ENCODE results near the gene DNAJB5.

Gene DNAJB5

DNA sequence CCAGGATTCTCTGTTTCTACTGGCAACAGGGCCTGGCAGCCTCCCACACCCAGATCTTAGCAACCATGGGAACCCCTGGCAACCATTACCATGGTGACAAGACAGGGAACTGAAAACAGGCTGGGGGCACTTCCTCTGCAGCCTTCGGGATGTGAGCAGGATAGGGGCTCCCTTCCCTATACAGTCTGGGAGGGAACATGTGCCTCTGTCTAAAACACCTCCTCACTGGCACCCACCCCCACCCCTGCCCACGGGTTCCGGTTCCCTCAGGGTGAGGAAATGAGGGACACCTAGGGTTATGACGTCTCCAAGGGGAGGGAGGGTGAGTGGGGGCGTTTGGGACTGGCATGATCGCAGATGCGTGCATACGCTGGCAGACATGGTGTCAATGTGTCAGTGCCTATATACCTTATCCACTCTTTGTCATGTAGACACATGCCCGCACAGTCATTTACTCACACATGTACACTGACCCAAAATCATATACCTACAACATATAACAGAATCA is 3.0 kb upstream of the DNAJB5 start:
- Histone ChIP-seq H3K9me3 (ENCODE audit: severe bottlenecking) (no peaks in the 10 kb centered on the region), H3K36me3 (peaks cover 3% of the 10 kb centered on the region; the same call in 1 of the 2 replicates), H3K27me3 (ENCODE audit: insufficient read depth, low read depth, severe bottlenecking) (no peaks in the 10 kb centered on the region), H3K27ac (no peak overlapping the region), H3K4me3 (ENCODE audit: low read depth, low read length) (no peak overlapping the region)
- TF ChIP-seq, protein P1, sequence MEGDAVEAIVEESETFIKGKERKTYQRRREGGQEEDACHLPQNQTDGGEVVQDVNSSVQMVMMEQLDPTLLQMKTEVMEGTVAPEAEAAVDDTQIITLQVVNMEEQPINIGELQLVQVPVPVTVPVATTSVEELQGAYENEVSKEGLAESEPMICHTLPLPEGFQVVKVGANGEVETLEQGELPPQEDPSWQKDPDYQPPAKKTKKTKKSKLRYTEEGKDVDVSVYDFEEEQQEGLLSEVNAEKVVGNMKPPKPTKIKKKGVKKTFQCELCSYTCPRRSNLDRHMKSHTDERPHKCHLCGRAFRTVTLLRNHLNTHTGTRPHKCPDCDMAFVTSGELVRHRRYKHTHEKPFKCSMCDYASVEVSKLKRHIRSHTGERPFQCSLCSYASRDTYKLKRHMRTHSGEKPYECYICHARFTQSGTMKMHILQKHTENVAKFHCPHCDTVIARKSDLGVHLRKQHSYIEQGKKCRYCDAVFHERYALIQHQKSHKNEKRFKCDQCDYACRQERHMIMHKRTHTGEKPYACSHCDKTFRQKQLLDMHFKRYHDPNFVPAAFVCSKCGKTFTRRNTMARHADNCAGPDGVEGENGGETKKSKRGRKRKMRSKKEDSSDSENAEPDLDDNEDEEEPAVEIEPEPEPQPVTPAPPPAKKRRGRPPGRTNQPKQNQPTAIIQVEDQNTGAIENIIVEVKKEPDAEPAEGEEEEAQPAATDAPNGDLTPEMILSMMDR (IDR thresholded peaks at IDR 0.05; ENCODE audit: low read depth, low read length): no peak
- no peak for DNase-seq

DNA sequence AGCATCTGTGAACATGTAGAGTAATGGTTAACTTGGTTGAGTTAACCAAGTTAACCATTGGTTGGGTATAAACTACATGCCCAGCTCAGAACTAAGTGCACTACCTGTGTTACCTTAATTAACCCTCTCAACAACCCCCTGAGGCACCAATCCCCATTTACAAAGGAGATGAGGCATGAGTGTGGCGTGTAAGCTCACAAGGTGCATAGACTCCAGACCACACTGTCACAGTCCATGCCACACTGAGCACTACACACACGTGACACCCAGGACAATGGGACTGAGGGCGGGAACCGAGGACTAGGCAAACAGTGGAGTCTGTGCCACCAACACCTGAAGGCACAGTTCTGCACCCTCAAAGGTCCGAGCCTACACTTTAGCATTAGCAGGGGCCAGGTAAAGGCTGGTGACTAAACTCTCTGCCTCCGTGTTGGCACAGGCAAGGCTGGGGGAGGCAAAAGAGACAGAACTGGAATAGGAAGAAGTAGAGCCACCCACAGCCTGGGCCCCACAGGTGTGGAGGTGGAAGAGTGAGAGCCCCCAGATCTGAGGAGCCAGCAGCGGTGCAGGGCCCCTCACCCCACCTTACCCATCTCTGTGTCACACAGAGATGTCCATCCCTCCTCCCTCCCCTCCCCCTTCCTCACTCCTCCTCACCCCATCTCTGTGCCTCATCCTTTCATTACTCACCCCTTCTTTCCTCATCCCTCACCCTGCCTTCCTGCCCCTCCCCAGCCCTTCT is 2.2 kb upstream of the DNAJB5 start:
- Histone ChIP-seq H3K27ac (no peak overlapping the region), H3K27me3 (ENCODE audit: insufficient read depth, low read depth, severe bottlenecking) (no peaks in the 10 kb centered on the region), H3K9me3 (ENCODE audit: severe bottlenecking) (no peaks in the 10 kb centered on the region), H3K4me3 (ENCODE audit: low read depth, low read length) (no peak overlapping the region), H3K36me3 (peaks cover 3% of the 10 kb centered on the region; the same call in 1 of the 2 replicates)
- DNase-seq: no peak
- TF ChIP-seq, protein P1 (IDR thresholded peaks at IDR 0.05; ENCODE audit: low read depth, low read length): no peak

DNA sequence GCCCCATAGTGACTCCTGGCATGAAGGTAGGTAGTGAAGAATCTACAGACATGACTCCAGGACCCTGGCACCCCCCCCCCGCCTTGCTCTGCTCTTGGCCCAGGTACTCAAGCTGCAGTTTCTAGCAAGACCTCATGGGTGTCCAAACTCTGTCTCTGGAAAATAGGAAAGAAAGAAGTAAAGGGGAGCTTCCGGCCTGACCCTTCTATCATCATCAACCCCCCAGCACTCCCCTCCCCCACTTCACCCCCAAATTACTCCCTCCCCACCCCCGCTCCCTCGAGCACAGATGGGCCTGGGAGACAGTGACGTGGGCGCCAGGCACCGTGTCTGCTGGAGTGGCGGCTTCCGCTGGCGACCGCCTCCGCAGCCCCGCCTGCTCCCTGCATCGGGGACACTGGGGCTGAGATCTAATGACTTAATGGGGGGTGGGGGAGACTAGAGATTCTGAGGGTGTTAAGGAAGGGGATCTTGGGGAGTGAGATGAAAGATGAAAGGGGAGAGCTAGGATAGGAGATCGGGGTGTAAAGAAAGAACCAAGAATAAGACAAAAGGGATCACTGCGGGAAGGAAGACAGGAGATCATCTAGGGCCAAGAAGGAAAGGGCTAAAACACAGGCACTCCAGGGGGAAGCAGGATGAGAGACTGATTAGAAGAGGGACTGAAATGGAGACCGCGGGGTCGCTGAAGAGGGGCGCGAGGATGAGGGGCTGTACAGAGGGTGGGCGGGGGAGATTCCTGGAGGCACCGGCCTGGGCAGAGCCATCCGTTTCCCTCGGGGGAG is 1.1 kb upstream of the DNAJB5 start:
- H3K4me3 ChIP-seq (ENCODE audit: low read depth, low read length): peak overlapping the region; percentile 59
- no peaks in the 10 kb centered on the region for H3K9me3 ChIP-seq (ENCODE audit: severe bottlenecking)
- H3K27ac ChIP-seq: peak overlapping the region; percentile 77
- peaks cover 9% of the 10 kb centered on the region; the same call in 1 of the 2 replicates for H3K36me3 ChIP-seq
- TF ChIP-seq, protein P1 (IDR thresholded peaks at IDR 0.05; ENCODE audit: low read depth, low read length): no peak
- peak; percentile 69 for DNase-seq
- H3K27me3 ChIP-seq (ENCODE audit: insufficient read depth, low read depth, severe bottlenecking): no peaks in the 10 kb centered on the region

DNA sequence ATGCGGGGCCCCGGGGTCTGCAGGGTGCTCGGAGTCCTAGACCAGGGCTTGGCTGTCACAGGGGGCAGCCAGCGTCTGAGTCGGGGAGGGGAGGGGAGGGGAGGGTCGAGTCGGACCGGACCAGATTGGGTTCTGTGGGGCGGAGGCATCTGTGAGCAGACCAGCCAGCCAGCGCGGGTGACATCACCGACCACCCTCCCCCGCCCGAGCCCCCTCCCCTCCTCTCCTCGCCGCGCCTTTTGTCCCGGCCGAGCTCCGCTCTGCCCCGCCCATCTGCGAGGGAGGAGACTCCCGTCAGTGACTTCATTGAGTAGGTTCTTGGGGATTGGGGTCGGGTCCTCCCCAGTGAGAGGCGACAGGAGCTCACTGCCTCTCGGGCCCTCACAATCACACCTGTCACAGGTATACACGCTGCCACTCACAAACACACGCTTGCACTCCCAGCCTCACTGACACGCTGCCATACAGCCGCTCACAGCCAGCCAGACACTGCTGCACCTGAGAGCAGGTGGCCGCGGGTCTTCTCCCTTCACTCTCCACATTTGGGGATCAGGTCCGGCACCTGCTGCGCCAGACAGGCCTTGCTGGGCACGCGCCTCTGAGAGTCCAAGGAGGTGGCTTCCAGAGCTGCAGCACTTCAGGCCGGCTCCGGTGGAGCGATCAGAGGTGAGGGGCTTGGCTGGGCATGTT is 546 bp downstream of the DNAJB5 start:
- Histone ChIP-seq H3K9me3 (ENCODE audit: severe bottlenecking) (no peaks in the 10 kb centered on the region), H3K36me3 (peaks cover 9% of the 10 kb centered on the region; the same call in 1 of the 2 replicates), H3K27ac (peak overlapping the region; percentile 95), H3K4me3 (ENCODE audit: low read depth, low read length) (peak overlapping the region; percentile 58), H3K27me3 (ENCODE audit: insufficient read depth, low read depth, severe bottlenecking) (no peaks in the 10 kb centered on the region)
- TF ChIP-seq, protein P1 (IDR thresholded peaks at IDR 0.05; ENCODE audit: low read depth, low read length): no peak
- DNase-seq: peak; percentile 80

DNA sequence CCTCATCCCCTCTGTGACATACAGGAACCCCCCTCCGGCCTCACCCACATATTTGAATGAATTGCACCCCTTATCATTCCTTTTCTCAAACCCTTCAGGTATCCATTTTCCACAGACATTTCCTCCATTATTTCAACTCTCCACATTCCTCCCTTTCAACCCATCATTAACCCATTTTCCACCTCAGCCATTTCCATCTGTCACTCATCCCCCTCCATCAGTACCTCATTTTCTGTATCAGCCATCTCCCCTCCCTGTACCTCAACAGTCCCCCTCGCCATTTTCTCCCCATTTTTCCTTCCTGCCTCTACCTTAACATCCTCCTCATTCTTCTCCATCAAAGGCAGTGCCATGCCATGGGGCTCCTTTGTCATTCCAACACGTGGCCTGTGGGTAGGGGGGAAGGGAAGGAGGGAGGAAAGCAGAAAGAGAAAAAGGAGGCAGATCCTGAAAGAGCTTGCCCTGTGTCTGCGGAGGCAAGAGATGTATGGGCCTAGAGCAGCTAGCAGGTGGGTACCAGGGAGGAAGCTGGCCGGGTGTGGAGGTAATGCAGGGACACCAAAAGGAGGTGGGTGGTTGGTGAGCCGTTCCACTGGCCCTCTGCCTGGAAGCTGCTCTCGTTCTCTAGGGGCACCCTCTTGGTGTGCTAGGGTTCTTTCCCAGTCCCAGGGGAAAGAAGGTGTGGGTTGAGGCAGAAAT is 1.5 kb downstream of the DNAJB5 start:
- Histone ChIP-seq H3K27ac (peak overlapping the region; percentile 26; the same call in 1 of the 2 replicates), H3K36me3 (peaks cover 17% of the 10 kb centered on the region), H3K27me3 (ENCODE audit: insufficient read depth, low read depth, severe bottlenecking) (no peaks in the 10 kb centered on the region), H3K9me3 (ENCODE audit: severe bottlenecking) (no peaks in the 10 kb centered on the region), H3K4me3 (ENCODE audit: low read depth, low read length) (no peak overlapping the region)
- DNase-seq: no peak
- TF ChIP-seq, protein P1 (IDR thresholded peaks at IDR 0.05; ENCODE audit: low read depth, low read length): no peak

All from WERI-Rb-1 (cell line).